HG03354 (cell line): Measurements from ENCODE around the gene EML5.
A peak's percentile ranks its signal among the peaks of the same experiment; 100 is the strongest.

Source experiments
- ATAC-seq: cut with Tn5 transposase; IDR thresholded peaks from one replicate; pipeline ENCODE4 v1.9.1; 2021; ENCODE audit warnings: mild to moderate bottlenecking; ENCODE audit not compliant: unreplicated experiment, poor library complexity, severe bottlenecking

Gene EML5

GRCh38 chr14:88628462-88628861 is 164.3 kb downstream of the EML5 start:
- no peak for ATAC-seq

GRCh38 chr14:88628033-88628432 is 164.7 kb downstream of the EML5 start:
- ATAC-seq, result no peak

GRCh38 chr14:88625671-88626070 is 167.1 kb downstream of the EML5 start:
- ATAC-seq, result no peak

GRCh38 chr14:88621100-88621499 is 171.7 kb downstream of the EML5 start:
- ATAC-seq, result no peak

- ATAC-seq, result no peak
Measured at GRCh38 chr14:88618476-88618875, 174.3 kb downstream of the EML5 start.

- no peak for ATAC-seq
Measured at GRCh38 chr14:88617479-88617878, 175.3 kb downstream of the EML5 start.

GRCh38 chr14:88616697-88617096 is 176.1 kb downstream of the EML5 start:
- no peak for ATAC-seq

GRCh38 chr14:88614218-88614907 is 178.4 kb downstream of the EML5 start:
- ATAC-seq, result peak; percentile 46

- peak; percentile 38 for ATAC-seq
Measured at GRCh38 chr14:88613552-88614010, 179.2 kb downstream of the EML5 start.

GRCh38 chr14:88612981-88613380 is 179.8 kb downstream of the EML5 start:
- ATAC-seq, result no peak

- no peak for ATAC-seq
Measured at GRCh38 chr14:88611878-88612277, 180.9 kb downstream of the EML5 start.

GRCh38 chr14:88607829-88608228 is 184.9 kb downstream of the EML5 start:
- no peak for ATAC-seq

GRCh38 chr14:88605594-88605993 is 187.2 kb downstream of the EML5 start:
- no peak for ATAC-seq

GRCh38 chr14:88604212-88604611 is 188.5 kb downstream of the EML5 start:
- ATAC-seq, result no peak

- ATAC-seq, result peak; percentile 96
Measured at GRCh38 chr14:88599761-88600439, 192.9 kb downstream of the EML5 start.

GRCh38 chr14:88599326-88599725 is 193.4 kb downstream of the EML5 start:
- ATAC-seq, result no peak

- no peak for ATAC-seq
Measured at GRCh38 chr14:88598097-88598675, 194.6 kb downstream of the EML5 start.

GRCh38 chr14:88597601-88598000 is 195.2 kb downstream of the EML5 start:
- ATAC-seq, result no peak

GRCh38 chr14:88597038-88597437 is 195.7 kb downstream of the EML5 start:
- ATAC-seq, result no peak

GRCh38 chr14:88592031-88592430 is 200.7 kb downstream of the EML5 start:
- no peak for ATAC-seq

- ATAC-seq, result no peak
Measured at GRCh38 chr14:88590173-88590572, 202.6 kb downstream of the EML5 start.
